GM12878 (cell line): ENCODE data around the gene INPP4B. TPM values are rescaled to one million over a fixed set of nuclear protein-coding genes. Genes with fewer than 3 reads are reported as not detected.

Source experiments
- ATAC-seq: fragments of 200-7000 bp; cut with Tn5 transposase; 3 replicates; pipeline ENCODE4 v1.9.1; 2020; ENCODE audit warnings: mild to moderate bottlenecking, moderate library complexity
- BruUV-seq: library from RNA; stranded (reverse); fragments of 400-500 nt; replicated peaks from 2 replicates; lab custom pipeline; 2021; lab: Mats Ljungman, UMichigan
- CTCF ChIA-PET: fragments of 300-600 bp; sonication (Branson Sonifier 250); formaldehyde crosslinking; extraction: SDS; loops from one replicate; lab custom pipeline; 2021; ENCODE audit warnings: inconsistent platforms; lab: Yijun Ruan, JAX
- POLR2A ChIA-PET: fragments of 350-600 bp; formaldehyde crosslinking; extraction: SDS; loops from one replicate; lab custom pipeline; 2021; ENCODE audit warnings: inconsistent platforms; lab: Charles Lee
- RAD21 ChIA-PET: fragments of 300-600 bp; sonication (Branson Sonifier 250); formaldehyde crosslinking; loops from one replicate; lab custom pipeline; 2023; ENCODE audit warnings: antibody characterized with exemption; ENCODE audit not compliant: unreplicated experiment; lab: Charles Lee
- SMC1A ChIA-PET: fragments of 300-600 bp; sonication (Branson Sonifier 250); formaldehyde crosslinking; loops from one replicate; lab custom pipeline; 2023; ENCODE audit not compliant: unreplicated experiment, uncharacterized antibody; lab: Charles Lee
- DNase-seq: peaks from one replicate; pipeline ENCODE4 v3.0.0-alpha.2; 2011; ENCODE audit warnings: low read depth, low spot score
- FAIRE-seq: peaks from 3 replicates; lab custom pipeline; 2011; peaks lifted over from hg19 to GRCh38; lab: Jason Lieb, UNC
- H2AFZ ChIP-seq: 2 replicates; pipeline ENCODE4 v1.6.0; 2011; ENCODE audit warnings: low read depth, low read length, control low read depth; ENCODE audit not compliant: control insufficient read depth
- H3K27ac ChIP-seq: 2 replicates; pipeline ENCODE4 v1.5.1; 2011; ENCODE audit warnings: control low read depth; ENCODE audit not compliant: control insufficient read depth, insufficient read depth
- H3K27me3 ChIP-seq, 2 experiments: replicated peaks in 1 of 2; 2 replicates each; pipeline versions ENCODE4 v1.6.0 to v1.6.1; 2011; ENCODE audit warnings: low read length in 1 of 2; ENCODE audit not compliant: control insufficient read depth in 2 of 2, insufficient read depth in 2 of 2
- H3K36me3 ChIP-seq, 2 experiments: 2 replicates each; pipeline ENCODE4 v1.5.1; 2011; ENCODE audit warnings: low read length in 1 of 2; ENCODE audit not compliant: control insufficient read depth in 2 of 2, insufficient read depth in 2 of 2
- H3K4me1 ChIP-seq: 2 replicates; pipeline ENCODE4 v1.6.1; 2011; ENCODE audit warnings: mild to moderate bottlenecking, low read length, moderate library complexity, mixed read lengths; ENCODE audit not compliant: control insufficient read depth, insufficient read depth
- H3K4me2 ChIP-seq: 2 replicates; pipeline ENCODE4 v1.6.0; 2011; ENCODE audit warnings: control low read depth; ENCODE audit not compliant: control insufficient read depth, insufficient read depth
- H3K4me3 ChIP-seq: fragments of 200-600 bp; sonication (generic); 2 replicates; pipeline ENCODE4 v1.5.1; 2016
- H3K79me2 ChIP-seq: 2 replicates; pipeline ENCODE4 v1.6.0; 2011; ENCODE audit warnings: low read length; ENCODE audit not compliant: control insufficient read depth, insufficient read depth
- H3K9ac ChIP-seq: 2 replicates; pipeline ENCODE4 v1.8.0; 2011; ENCODE audit warnings: low read length, control low read depth, mixed read lengths; ENCODE audit not compliant: control insufficient read depth, insufficient read depth
- H3K9me3 ChIP-seq: replicated peaks from 3 replicates; pipeline ENCODE4 v1.5.1; 2011; ENCODE audit warnings: mild to moderate bottlenecking, low read length; ENCODE audit not compliant: control insufficient read depth, insufficient read depth
- H4K20me1 ChIP-seq: 2 replicates; pipeline ENCODE4 v1.6.0; 2011; ENCODE audit not compliant: control insufficient read depth, insufficient read depth
- BCL11A ChIP-seq: IDR thresholded peaks from 2 replicates; pipeline ENCODE4 v1.6.1; 2011; ENCODE audit warnings: low read depth, low read length
- BCL3 ChIP-seq: IDR thresholded peaks from 2 replicates; pipeline ENCODE4 v1.6.1; 2011; ENCODE audit warnings: borderline replicate concordance, low read depth, mild to moderate bottlenecking, moderate library complexity, low read length; ENCODE audit not compliant: insufficient read depth, poor library complexity, severe bottlenecking
- CTCF ChIP-seq, 3 experiments: IDR thresholded peaks in 2 of 3; conservative IDR thresholded peaks in 1 of 3; 2 replicates each; pipeline ENCODE4 v1.5.1; 2011; ENCODE audit warnings: low read depth in 3 of 3, low read length in 3 of 3, mild to moderate bottlenecking in 3 of 3, control low read depth in 2 of 3, moderate library complexity in 2 of 3, inconsistent platforms in 1 of 3, mixed read lengths in 1 of 3; ENCODE audit not compliant: control insufficient read depth in 2 of 3, insufficient read depth in 1 of 3; ENCODE audit errors: extremely low read depth in 1 of 3
- E4F1 ChIP-seq: fragments of 450-650 bp; IDR thresholded peaks from 2 replicates; pipeline ENCODE4 v1.6.1; 2018; ENCODE audit warnings: borderline replicate concordance, mild to moderate bottlenecking; ENCODE audit not compliant: partially characterized antibody
- GATAD2B ChIP-seq: fragments of 450-650 bp; conservative IDR thresholded peaks from 2 replicates; pipeline ENCODE4 v1.6.1; 2017; ENCODE audit warnings: low read depth, mild to moderate bottlenecking, moderate library complexity
- IKZF1 ChIP-seq: fragments of 450-650 bp; conservative IDR thresholded peaks from 2 replicates; pipeline ENCODE4 v1.6.1; 2017; ENCODE audit warnings: antibody characterized with exemption, mild to moderate bottlenecking
- PBX3 ChIP-seq: IDR thresholded peaks from 2 replicates; pipeline ENCODE4 v1.6.1; 2011; ENCODE audit warnings: mild to moderate bottlenecking, low read depth, low read length, moderate library complexity; ENCODE audit not compliant: insufficient replicate concordance
- RFX5 ChIP-seq: IDR thresholded peaks from 2 replicates; pipeline ENCODE4 v1.6.1; 2011; ENCODE audit warnings: low read depth, low read length, improper control_type of control experiment
- SREBF2 ChIP-seq: IDR thresholded peaks from 2 replicates; pipeline ENCODE4 v1.6.1; 2012; ENCODE audit warnings: mild to moderate bottlenecking, low read length
- USF1 ChIP-seq: IDR thresholded peaks from 2 replicates; pipeline ENCODE4 v1.6.1; 2011; ENCODE audit warnings: borderline replicate concordance, low read depth, mild to moderate bottlenecking, moderate library complexity, mixed read lengths, low read length; ENCODE audit not compliant: insufficient read depth; ENCODE audit errors: extremely low read length
- WGBS: methylation state at CpG from one replicate; pipeline ENCODE4 v1.1.6; 2016; ENCODE audit warnings: low lambda C conversion rate; ENCODE audit not compliant: insufficient replicate concordance, insufficient coverage; ENCODE audit errors: missing lambda C conversion rate; 5-methylcytosine and 5-hydroxymethylcytosine counted together
- in situ Hi-C: fragments of 300-500 bp; cut with MboI; formaldehyde crosslinking; loops from 9 replicates; pipeline ENCODE4 v1.14.3; 2018; ENCODE audit warnings: mixed read lengths
- intact Hi-C: fragments of 100-400 bp; cut with micrococcal nuclease; formaldehyde crosslinking; loops from one replicate; pipeline ENCODE4 v1.14.2; 2022; ENCODE audit not compliant: unreplicated experiment
- polyA plus RNA-seq, 11 experiments: library from polyadenylated mRNA; depleted of rRNA in 4 of 11; unstranded in 6 of 11; stranded (reverse) in 5 of 11; fragments of >200 nt; fragmentation: Nextera tagmentation in 4 of 11; fragmentation: Illumina TruSeq in 1 of 11; extraction: Ambion mirVana in 4 of 11; extraction: Trizol in 1 of 11; gene quantifications; 1 replicate in 1 of 11; 2 replicates in 10 of 11; pipeline versions ENCODE4 v1.2.1 to v1.2.3, GENCODE V29; 2011 to 2016; ENCODE audit warnings: inconsistent platforms in 2 of 11, missing spikeins in 2 of 11, low read depth in 1 of 11
- total RNA-seq, 4 experiments: library from RNA; depleted of rRNA in 3 of 4; stranded (reverse); fragments of >200 nt in 3 of 4; fragmentation: Illumina TruSeq in 1 of 4; extraction: Trizol in 1 of 4; gene quantifications; 2 replicates each; pipeline versions ENCODE4 v1.2.1 to v1.2.3, GENCODE V29; 2013 to 2021

INPP4B gene
- total and polyA plus RNA-seq, 10 of the 15 experiments (the other 5 are each of a cell fraction or from before 2014, with no cell fraction given): 0.53 to 11.2 (median 0.95) TPM

GRCh38 chr4:142585411-142585810 lies 260.7 kb downstream of the INPP4B start (continued):
- TF ChIP-seq BCL3 (no peak), GATAD2B (no peak), USF1 (no peak), E4F1 (no peak)

GRCh38 chr4:142583708-142584107 lies 262.4 kb downstream of the INPP4B start:
- no peaks in the 10 kb centered on the region for H3K4me1 ChIP-seq
- H3K79me2 ChIP-seq: no peaks in the 10 kb centered on the region
- ChIA-PET SMC1A (interaction anchor here (1.4 to 2.5 kb wide), 3 partner anchors 9 to 14 kb away, joined by 3 to 10 read pairs (median 6); no protein-coding TSS in a partner anchor), RAD21 (no interaction called here), CTCF (no interaction called here), POLR2A (no interaction called here)
- no peak overlapping the region for H3K4me3 ChIP-seq
- intact Hi-C loops (no loop called here), in situ Hi-C loops (no loop called here)
- no TSS peak for BruUV-seq
- WGBS: 0% methylated on average over 1 of the region's 1 CpG
- no peak overlapping the region for H3K9ac ChIP-seq
- no peaks in the 10 kb centered on the region for H3K9me3 ChIP-seq
- H3K36me3 ChIP-seq: no peaks in the 10 kb centered on the region
- H4K20me1 ChIP-seq: no peaks in the 10 kb centered on the region
- DNase-seq (no peak), FAIRE-seq (no peak), ATAC-seq (no peak)
- no peak overlapping the region for H3K27ac ChIP-seq
- H2AFZ ChIP-seq: no peak overlapping the region
- no peaks in the 10 kb centered on the region for H3K27me3 ChIP-seq
- H3K4me2 ChIP-seq: no peak overlapping the region
- no peak for TF ChIP-seq SREBF2
- TF ChIP-seq BCL11A: no peak
- TF ChIP-seq RFX5: no peak
- TF ChIP-seq CTCF (IDR thresholded peaks at IDR 0.05 in 2 of 3, conservative IDR thresholded peaks at IDR 0.05 in 1 of 3; ENCODE audit: control insufficient read depth in 2 of 3, extremely low read depth in 1 of 3, insufficient read depth in 1 of 3, low read depth in 3 of 3, low read length in 3 of 3): no peak
- TF ChIP-seq IKZF1: no peak
- no peak for TF ChIP-seq E4F1
- TF ChIP-seq PBX3: no peak
